SIG-M5 treated with dmso at 0.1 percent for 504 hours (cell line): ENCODE results near the gene TMEFF1.
A peak's percentile ranks its signal among the peaks of the same experiment; 100 is the strongest.
"Not testable (repeated sequence)": the region's sequence is repeated elsewhere in the genome, so short reads cannot be mapped to it uniquely, and the experiment has no call there.

Source experiments
- DNase-seq: peaks from one replicate; lab custom pipeline; 2025; ENCODE audit not compliant: unreplicated experiment; lab: John Stamatoyannopoulos, UW

The TMEFF1 gene

DNA sequence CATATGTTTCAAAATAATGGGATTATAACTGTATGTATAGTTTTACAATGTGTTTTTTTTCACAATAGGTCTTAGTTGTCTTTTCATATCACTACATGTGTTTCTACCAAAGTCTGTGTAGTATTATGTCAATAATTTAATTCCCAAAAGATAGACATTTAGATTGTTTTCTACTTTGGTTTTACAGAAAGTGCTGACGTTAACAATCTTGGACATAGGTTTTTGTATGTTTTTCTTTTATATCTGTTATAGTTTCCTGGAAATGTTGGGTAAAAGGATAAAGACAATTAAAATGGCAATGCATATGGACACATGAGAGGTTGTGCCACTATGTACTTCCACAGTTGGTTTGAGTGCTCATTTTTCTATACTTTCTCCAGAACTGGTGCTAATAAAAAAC is 15.2 kb downstream of the TMEFF1 start:
- no peak for DNase-seq

GRCh38 chr9:100489836-100490235 is 16.9 kb downstream of the TMEFF1 start:
- no peak for DNase-seq

- no peak for DNase-seq
Measured at GRCh38 chr9:100492952-100493351, 20.0 kb downstream of the TMEFF1 start.

DNA sequence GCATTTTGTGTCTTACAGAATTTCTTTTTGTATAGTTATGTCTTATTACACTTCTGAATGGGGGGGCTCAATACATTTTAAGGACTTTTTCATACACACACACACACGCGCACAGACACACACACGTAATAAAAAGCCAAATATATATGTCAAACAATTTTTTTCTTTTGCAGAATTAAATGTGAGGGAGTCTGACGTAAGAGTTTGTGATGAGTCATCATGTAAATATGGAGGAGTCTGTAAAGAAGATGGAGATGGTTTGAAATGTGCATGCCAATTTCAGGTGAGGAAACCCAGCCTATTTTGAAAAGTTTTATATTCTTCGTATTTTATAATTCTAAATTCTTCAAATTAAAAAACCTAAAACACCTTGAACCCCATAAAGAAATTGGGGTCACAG is 25.6 kb downstream of the TMEFF1 start:
- DNase-seq: peak; percentile 8

- no peak for DNase-seq
Measured at GRCh38 chr9:100499460-100499859, 26.5 kb downstream of the TMEFF1 start.

DNA sequence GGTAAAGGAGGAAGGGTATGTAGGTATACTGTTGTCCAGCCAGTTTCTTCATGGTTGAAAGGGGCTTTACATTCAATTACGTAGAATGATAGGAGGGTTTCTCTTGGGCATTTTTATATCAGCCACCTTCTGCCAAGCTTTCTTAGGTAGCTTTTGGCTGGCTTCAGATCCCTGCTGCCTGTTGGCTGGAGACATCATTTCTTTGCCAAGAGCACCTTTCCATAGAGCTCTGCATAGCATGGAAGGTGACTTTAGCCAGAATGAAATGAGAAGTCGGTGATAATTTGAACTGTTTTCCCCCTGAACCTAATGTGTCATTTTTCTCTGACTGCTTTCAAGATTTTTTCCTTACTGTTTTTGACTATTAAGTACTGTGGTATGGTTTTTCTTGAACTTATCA is 26.9 kb downstream of the TMEFF1 start:
- DNase-seq: no peak

DNA sequence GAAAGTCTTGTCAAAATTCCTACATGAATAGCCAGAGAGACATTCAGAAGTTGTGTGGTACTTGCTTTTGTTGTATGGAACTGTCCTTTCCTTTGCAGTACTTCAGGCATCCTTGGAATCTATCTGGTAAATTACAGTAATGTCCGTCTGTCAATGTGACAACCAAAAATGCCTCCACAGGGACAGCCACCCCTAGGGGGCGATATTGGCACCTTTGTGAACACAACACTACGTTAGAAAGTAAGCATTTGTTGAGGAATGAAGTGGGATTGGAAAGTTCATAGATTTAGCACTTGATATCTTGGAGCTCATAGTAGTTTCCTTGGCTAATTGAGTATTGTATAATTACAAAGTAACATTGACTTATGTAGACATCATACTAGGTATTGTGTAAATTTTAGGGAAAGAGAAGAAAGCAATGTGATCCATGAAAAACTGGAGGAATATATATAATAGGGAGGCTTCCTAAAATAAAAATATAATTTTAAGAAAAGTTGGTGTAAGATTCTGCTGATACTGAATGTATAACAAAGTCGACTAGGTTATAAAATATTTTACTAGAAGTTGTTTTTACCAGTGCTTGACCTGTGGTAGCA is 32.7 kb downstream of the TMEFF1 start:
- peak; percentile 35 for DNase-seq

DNA sequence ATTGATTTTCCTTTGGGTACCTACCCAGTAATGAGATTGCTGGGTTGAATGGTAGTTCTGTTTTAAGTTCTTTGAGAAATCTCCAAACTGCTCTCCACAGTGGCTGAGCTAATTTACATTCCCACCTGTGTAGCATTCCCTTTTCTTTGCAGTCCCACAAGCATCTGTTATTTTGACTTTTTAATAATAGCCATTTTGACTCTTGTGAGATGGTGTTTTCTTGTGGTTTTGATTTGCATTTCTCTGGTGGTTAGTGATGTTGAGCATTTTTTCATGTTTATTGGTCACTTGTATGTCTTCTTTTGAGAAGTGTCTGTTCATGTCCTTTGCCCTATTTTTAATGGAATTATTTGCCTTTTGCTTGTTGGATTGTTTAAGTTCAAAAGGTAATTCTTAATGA is 34.4 kb downstream of the TMEFF1 start:
- not testable (repeated sequence) for DNase-seq

GRCh38 chr9:100511205-100511604 is 38.3 kb downstream of the TMEFF1 start:
- DNase-seq: no peak

- DNase-seq: no peak
Measured at GRCh38 chr9:100515578-100516494, 42.9 kb downstream of the TMEFF1 start.

GRCh38 chr9:100521282-100521681 is 48.3 kb downstream of the TMEFF1 start:
- no peak for DNase-seq

- DNase-seq: no peak
Measured at GRCh38 chr9:100525563-100525962, 52.6 kb downstream of the TMEFF1 start.

DNA sequence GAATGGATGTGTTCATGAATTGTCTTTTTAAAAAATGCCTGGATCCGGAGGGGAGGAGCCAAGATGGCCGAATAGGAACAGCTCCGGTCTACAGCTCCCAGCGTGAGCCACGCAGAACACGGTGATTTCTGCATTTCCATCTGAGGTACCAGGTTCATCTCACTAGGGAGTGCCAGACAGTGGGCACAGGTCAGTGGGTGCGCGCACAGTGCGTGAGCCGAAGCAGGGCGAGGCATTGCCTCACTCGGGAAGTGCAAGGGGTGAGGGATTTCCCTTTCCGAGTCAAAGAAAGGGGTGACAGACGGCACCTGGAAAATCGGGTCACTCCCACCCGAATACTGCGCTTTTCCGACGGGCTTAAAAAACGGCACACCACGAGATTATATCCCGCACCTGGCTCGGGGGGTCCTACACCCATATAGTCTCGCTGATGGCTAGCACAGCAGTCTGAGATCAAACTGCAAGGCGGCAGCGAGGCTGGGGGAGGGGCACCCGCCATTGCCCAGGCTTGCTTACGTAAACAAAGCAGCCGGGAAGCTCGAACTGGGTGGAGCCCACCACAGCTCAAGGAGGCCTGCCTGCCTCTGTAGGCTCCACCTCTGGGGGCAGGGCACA is 54.3 kb downstream of the TMEFF1 start:
- DNase-seq: not testable (repeated sequence)

DNA sequence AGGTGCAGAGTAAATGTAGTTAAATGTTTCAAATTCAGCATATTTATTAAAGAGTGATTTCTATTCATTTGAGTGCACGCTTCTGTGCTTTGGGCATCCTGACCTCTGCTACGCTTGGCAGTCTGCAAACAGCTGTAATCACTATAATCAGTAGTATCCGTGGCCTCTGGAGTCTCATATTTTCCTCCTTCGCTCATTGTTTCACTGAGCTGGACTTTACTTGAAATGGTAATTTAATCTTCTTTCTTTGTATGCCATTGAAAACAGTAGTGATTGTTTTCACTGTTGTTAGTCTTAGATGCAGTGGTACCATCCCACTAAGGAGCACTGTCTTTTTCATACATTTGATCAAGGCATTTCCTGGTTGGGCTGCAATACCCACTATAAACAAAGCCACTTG is 61.5 kb downstream of the TMEFF1 start:
- DNase-seq: no peak

DNA sequence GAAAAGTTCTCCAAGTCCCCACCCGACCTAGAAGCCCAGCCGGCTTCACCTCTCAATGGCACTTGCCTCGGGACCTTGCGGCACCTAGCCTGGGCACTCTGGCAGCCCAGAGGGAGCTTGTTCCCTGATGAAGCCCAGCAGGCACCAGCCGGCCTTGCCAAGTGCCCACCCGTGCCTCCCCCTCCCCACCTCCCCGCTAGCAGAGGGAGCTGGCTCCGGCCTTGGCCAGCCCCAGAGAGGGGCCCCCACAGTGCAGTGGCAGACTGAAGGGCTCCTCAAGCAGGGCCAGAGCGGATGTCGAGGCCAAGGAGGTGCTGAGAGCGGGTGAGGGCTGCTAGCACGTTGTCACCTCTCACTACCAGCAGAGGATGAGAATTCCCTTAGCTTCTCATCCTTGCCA is 67.4 kb downstream of the TMEFF1 start:
- no peak for DNase-seq

- no peak for DNase-seq
Measured at GRCh38 chr9:100549048-100549447, 76.1 kb downstream of the TMEFF1 start.

DNA sequence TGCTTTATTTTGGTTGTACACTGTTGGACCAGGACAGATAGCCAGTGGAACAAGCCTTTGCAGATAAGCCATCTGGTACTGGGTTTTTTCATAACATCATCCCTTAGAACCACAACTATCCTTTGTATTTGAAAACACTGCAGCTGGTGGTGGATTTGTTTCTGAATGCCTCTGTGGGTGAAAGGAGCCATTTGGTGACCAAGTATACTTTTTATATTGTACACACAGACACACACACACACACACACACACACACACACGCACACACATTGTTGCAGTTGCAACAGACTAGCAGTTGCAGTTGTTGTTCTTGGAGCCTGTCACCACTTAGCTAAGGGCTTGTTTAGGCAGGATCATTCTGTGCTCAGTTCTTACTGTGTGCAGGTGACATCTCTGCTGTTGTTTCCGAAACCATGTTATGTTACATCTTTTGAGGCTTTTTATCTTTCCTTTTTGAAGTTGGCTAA is 82.0 kb downstream of the TMEFF1 start:
- DNase-seq: no peak

DNA sequence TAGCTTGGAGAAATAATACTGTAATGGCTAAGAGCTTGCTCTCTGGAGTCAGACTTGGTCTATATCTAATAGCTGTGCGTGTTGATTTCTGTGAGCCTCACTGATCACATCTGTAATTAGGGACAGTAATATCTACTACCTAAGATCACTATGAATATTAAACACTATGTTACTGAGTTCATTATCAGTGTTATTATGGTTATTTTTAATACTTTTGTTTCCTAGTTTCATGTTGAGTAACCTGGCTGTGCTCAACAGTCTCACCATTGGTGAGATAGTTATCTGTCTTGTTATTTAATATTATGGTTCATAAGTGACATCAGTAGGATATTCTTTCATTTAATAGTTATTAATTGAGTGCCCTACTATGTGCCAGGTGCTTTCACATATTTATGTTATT is 82.5 kb downstream of the TMEFF1 start:
- DNase-seq: no peak

- no peak for DNase-seq
Measured at GRCh38 chr9:100557053-100557452, 84.1 kb downstream of the TMEFF1 start.

DNA sequence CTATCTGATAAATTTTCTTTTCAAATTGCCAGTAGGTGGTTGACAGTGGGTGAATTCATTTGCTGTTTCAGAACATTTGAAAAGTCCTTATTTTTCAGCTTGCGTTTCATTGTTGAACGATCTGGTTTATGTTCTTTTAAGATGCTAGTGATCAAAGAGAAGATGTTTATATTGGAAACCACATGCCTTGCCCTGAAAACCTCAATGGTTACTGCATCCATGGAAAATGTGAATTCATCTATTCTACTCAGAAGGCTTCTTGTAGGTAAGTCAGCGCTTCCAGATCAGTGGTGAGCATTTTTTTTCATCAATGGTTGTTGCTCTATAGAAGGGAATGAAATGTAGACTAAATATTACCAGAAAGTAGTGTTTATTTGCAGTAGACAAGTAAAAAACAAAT is 88.3 kb downstream of the TMEFF1 start:
- DNase-seq: no peak

DNA sequence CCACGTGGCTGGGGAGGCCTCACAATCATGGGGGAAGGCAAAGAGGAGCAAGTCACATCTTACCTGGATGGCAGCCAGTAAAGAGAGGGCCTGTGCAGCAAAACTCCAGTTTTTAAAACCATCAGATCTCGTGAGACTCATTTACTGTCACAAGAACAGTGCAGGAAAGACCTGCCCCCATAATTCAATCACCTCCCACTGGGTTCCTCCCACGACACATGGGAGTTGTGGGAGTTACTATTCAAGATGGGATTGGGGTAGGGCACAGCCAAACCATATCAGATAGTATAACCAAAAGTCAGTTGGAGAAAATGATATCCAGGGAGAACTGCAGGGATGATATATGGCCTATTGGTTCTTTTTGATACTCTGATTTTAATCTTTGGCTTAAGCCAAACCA is 94.9 kb downstream of the TMEFF1 start:
- DNase-seq: no peak

DNA sequence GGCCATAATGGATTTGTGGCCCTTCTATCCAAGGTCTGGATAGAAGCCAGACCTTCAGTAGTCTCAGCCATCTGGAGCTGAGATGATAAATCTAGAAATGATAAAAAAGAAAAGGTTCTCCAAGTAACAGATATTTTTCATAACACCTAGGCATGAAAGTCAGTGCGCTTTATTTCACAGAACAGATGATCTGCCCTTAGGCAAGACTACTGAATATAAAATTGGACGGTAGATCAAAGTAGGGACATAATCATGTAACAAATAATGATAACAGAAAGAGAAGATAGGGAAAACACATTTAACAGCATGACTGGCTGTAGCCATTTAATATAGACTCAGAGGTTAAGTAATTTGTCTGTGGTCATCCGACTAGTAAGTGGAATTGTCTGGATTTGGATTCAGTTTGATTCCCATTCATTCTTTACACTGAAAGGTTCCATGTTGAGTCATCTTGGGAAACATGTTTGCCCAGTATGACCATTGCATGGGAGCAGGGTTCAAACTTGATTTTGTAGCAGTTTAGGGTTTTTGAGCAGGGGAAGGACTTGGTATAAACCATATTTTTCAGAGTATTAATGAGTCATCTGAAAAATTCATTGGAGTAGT is 100.8 kb downstream of the TMEFF1 start:
- DNase-seq: no peak
